ENCODE results near the gene BRF1.

BRF1 gene

DNA sequence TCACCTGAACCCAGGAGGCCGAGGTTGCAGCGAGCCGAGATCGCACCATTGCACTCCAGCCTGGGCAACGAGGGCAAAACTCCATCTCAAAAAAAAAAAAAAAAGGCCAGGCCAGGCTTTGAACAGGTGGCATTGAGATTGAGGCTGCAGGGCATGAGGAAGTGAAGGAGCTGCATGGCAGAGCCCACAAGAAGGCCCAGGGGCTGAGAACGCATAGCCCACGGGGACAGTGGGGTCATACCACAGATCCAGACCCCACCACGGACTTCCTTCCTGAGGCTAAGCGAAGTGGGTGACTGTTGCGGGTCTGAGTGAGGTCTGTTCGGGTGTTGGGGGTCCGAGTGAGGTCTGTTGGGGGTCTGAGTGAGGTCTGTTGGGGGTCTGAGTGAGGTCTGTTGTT lies 140.0 kb downstream of the BRF1 start:
- Histone ChIP-seq H3F3A (ENCODE audit: insufficient read depth) (no peaks in the 10 kb centered on the region), H3K27ac (ENCODE audit: low read depth, low read length) (no peak overlapping the region), H3K9me2 (replicated peaks; ENCODE audit: insufficient read depth, low read length) (no peaks in the 10 kb centered on the region), H3K9me3 (ENCODE audit: insufficient read depth, low read length) (no peaks in the 10 kb centered on the region), H3K36me3 (ENCODE audit: low read length) (no peaks in the 10 kb centered on the region), H3K27me3 (ENCODE audit: low read length) (no peaks in the 10 kb centered on the region), H2AFZ (ENCODE audit: low read depth, low read length, severe bottlenecking) (no peak overlapping the region), H3K4me2 (ENCODE audit: low read depth, low read length, poor library complexity, severe bottlenecking) (no peak overlapping the region), H3K4me3 (ENCODE audit: insufficient read depth, low read length, poor library complexity, severe bottlenecking) (no peak overlapping the region), H4K20me1 (ENCODE audit: low read depth, low read length) (no peaks in the 10 kb centered on the region), H3K9ac (ENCODE audit: low read length) (no peak overlapping the region), H3K79me2 (ENCODE audit: insufficient read depth, low read length) (no peaks in the 10 kb centered on the region)
- TF ChIP-seq EZH2phosphoT487 (conservative IDR thresholded peaks at IDR 0.05; ENCODE audit: low read length): no peak
- TF ChIP-seq, protein P1, sequence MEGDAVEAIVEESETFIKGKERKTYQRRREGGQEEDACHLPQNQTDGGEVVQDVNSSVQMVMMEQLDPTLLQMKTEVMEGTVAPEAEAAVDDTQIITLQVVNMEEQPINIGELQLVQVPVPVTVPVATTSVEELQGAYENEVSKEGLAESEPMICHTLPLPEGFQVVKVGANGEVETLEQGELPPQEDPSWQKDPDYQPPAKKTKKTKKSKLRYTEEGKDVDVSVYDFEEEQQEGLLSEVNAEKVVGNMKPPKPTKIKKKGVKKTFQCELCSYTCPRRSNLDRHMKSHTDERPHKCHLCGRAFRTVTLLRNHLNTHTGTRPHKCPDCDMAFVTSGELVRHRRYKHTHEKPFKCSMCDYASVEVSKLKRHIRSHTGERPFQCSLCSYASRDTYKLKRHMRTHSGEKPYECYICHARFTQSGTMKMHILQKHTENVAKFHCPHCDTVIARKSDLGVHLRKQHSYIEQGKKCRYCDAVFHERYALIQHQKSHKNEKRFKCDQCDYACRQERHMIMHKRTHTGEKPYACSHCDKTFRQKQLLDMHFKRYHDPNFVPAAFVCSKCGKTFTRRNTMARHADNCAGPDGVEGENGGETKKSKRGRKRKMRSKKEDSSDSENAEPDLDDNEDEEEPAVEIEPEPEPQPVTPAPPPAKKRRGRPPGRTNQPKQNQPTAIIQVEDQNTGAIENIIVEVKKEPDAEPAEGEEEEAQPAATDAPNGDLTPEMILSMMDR (IDR thresholded peaks at IDR 0.05; ENCODE audit: insufficient read depth, low read length, poor library complexity, severe bottlenecking): no peak

DNA sequence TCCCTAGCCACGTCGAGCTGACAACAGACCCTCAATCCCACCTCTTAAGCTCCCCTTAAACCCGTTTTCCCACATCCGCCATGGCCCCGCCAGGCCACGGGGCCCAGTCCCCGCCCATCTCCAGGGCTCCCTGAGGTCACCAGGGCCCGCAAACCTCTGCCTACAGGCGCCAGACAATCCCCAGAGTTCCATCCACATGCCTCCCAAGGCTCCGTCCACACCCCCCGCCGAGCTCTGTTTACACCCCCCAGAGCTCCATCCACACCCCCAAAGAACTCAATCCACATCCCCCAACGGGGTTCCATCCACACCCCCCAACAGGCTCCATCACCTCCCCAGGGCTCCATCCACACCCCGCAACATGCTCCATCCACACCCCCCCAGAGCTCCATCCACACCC lies 141.5 kb downstream of the BRF1 start:
- no peaks in the 10 kb centered on the region for H3K36me3 ChIP-seq (ENCODE audit: low read length)
- H4K20me1 ChIP-seq (ENCODE audit: low read depth, low read length): no peaks in the 10 kb centered on the region
- H3K79me2 ChIP-seq (ENCODE audit: insufficient read depth, low read length): no peaks in the 10 kb centered on the region
- H3K4me2 ChIP-seq (ENCODE audit: low read depth, low read length, poor library complexity, severe bottlenecking): no peak overlapping the region
- no peak for TF ChIP-seq EZH2phosphoT487 (conservative IDR thresholded peaks at IDR 0.05; ENCODE audit: low read length)
- TF ChIP-seq, protein P1 (IDR thresholded peaks at IDR 0.05; ENCODE audit: insufficient read depth, low read length, poor library complexity, severe bottlenecking): no peak
- no peak overlapping the region for H3K27ac ChIP-seq (ENCODE audit: low read depth, low read length)
- no peak overlapping the region for H3K9ac ChIP-seq (ENCODE audit: low read length)
- no peaks in the 10 kb centered on the region for H3K27me3 ChIP-seq (ENCODE audit: low read length)
- no peaks in the 10 kb centered on the region for H3K9me2 ChIP-seq (replicated peaks; ENCODE audit: insufficient read depth, low read length)
- H3F3A ChIP-seq (ENCODE audit: insufficient read depth): no peaks in the 10 kb centered on the region
- H3K9me3 ChIP-seq (ENCODE audit: insufficient read depth, low read length): no peaks in the 10 kb centered on the region
- no peak overlapping the region for H2AFZ ChIP-seq (ENCODE audit: low read depth, low read length, severe bottlenecking)
- H3K4me3 ChIP-seq (ENCODE audit: insufficient read depth, low read length, poor library complexity, severe bottlenecking): no peak overlapping the region

All from SU-DHL-6 (cell line).